Measurements from ENCODE around the gene PRKX. TPM values are rescaled to one million over a fixed set of nuclear protein-coding genes. Genes with fewer than 3 reads are reported as not detected.

Gene PRKX
- total and polyA plus RNA-seq, 2 of the 8 experiments (the other 6 are each of a cell fraction or from before 2014, with no cell fraction given): 19.4 to 55.3 TPM

GRCh38 chrX:3627594-3627993 is 85.9 kb downstream of the PRKX start (continued):
- no peak for TF ChIP-seq CBX5 (IDR thresholded peaks at IDR 0.05; ENCODE audit: low read depth, low read length)
- TF ChIP-seq PHF8 (conservative IDR thresholded peaks at IDR 0.05; ENCODE audit: low read depth, low read length): no peak
- no peak for TF ChIP-seq CHD1 (IDR thresholded peaks at IDR 0.05; ENCODE audit: low read depth, low read length)
- no peak for TF ChIP-seq YY1 (IDR thresholded peaks at IDR 0.05; ENCODE audit: low read depth, low read length)
- TF ChIP-seq POLR2AphosphoS5 (IDR thresholded peaks at IDR 0.05; ENCODE audit: low read depth, low read length): no peak
- TF ChIP-seq JUND (IDR thresholded peaks at IDR 0.05; ENCODE audit: low read length): no peak
